Retinal pigment epithelial cell (primary cell): ENCODE measurements around the gene ANKRD65.
"Not testable (repeated sequence)": the region's sequence is repeated elsewhere in the genome, so short reads cannot be mapped to it uniquely, and the experiment has no call there.

Experiments
- DNase-seq: peaks from one replicate; pipeline ENCODE4 v3.0.0-alpha.2; 2010; ENCODE audit warnings: low read depth
- H3K4me3 ChIP-seq: 2 replicates; pipeline ENCODE4 v1.5.1; 2011; ENCODE audit warnings: mild to moderate bottlenecking, low read length, control low read depth, moderate library complexity
- TF ChIP-seq, protein P1 (sequence below): conservative IDR thresholded peaks from 2 replicates; pipeline ENCODE4 v1.5.1; 2011; ENCODE audit warnings: low read depth, low read length, control low read depth, inconsistent platforms

Gene ANKRD65

DNA sequence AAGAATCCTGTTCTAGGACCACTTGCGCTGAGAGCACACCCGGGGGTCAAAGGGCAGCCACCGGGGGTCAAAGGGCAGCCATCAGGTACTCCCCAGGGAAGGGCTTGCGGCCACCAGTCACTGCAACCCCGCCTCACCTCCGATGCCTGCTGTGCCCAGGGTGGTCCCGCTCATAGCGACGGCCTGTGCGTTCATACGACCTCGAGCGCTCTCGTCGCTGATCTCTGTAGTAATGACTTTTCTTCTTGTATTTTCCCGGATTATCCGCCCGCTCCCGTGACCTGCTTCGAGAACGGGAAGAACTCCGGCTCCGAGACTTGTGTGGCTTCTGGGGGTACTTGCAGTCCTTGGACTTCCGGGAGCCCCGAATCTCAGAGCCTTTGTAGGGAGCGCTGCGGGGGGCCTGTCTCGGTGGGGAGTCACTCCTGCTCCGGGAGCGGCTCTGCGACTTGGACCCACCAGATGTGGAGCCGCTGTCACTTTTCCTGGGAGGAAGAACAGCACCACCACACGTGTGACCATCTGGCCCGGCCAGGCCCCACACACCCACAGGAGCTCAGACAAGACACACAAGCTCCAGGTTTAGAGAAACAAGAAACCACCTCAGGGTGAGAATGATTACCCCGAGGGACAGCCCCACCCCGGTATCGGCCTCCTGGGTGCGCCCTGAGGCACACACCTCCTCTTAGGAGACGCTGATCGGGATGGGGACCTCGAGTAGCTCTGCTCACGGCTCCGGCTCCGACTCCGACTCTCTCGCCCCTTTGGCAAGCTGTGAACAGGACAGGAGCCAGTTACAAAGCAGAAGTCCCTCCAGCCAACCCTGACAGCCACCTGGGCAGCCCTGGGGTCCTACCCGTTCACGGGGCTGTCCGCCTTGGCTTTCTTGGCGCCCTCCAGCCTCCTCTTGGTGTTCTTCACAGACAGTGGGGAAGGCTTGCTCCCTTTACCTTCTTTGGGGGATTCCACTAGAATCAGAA is 33.7 kb downstream of the ANKRD65 start:
- no peak for DNase-seq
- TF ChIP-seq, protein P1, sequence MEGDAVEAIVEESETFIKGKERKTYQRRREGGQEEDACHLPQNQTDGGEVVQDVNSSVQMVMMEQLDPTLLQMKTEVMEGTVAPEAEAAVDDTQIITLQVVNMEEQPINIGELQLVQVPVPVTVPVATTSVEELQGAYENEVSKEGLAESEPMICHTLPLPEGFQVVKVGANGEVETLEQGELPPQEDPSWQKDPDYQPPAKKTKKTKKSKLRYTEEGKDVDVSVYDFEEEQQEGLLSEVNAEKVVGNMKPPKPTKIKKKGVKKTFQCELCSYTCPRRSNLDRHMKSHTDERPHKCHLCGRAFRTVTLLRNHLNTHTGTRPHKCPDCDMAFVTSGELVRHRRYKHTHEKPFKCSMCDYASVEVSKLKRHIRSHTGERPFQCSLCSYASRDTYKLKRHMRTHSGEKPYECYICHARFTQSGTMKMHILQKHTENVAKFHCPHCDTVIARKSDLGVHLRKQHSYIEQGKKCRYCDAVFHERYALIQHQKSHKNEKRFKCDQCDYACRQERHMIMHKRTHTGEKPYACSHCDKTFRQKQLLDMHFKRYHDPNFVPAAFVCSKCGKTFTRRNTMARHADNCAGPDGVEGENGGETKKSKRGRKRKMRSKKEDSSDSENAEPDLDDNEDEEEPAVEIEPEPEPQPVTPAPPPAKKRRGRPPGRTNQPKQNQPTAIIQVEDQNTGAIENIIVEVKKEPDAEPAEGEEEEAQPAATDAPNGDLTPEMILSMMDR = no peak
- H3K4me3 ChIP-seq = no peak overlapping the region

DNA sequence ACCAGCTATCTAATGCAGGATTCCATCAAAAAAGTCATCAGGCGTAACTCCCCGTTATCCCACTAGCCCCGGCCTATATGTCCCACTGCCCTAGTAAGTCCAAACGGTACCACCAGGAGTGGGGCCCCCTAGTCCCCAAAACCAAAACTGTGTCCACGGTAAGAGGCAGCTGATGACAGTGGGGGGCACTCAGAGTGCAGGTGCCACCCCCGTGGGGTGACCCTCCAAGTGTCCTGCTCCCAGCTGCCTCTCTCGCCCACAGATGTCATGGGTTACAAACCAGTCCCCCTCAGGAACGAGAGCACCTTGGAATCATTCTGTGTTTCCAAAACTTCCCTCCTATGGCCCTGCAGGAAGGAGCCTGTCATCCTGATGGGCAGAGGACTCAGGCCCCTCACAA is 35.1 kb downstream of the ANKRD65 start:
- TF ChIP-seq, protein P1 = no peak
- no peak for DNase-seq
- H3K4me3 ChIP-seq = no peak overlapping the region

DNA sequence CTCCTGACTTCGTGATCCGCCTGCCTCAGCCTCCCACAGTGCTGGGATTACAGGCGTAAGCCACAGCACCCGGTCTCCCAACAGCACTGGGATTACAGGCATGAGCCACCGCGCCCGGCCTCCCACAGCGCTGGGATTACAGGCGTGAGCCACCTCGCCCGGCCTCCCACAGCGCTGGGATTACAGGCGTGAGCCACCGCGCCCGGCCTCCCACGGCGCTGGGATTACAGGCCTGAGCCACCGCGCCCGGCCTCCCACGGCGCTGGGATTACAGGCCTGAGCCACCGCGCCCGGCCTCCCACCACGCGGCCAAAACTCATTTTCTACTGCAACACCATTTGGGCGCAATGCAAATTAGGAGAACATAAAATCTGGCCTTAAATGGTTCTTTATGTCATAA is 35.7 kb downstream of the ANKRD65 start:
- DNase-seq, H3K4me3 ChIP-seq: not testable (repeated sequence)

DNA sequence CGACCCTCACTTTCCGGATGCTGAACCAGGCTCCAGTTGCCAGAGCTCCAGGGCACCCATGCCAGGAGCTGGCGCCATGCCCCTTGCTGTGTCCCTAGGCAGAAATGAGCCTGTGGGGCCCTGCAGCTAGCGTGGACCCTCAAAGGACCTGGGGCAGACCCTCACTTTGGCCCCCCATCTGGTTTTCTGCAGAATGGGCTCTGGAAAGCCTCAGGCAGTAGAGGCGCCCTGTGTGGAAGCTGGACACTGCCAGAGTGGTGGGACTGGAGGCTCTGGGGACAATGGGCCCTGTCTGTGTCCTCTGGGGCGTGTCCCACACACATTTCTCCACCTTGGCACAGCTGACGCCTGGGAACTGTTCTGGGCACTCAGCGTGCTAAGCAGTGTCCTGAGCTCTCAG is 39.8 kb downstream of the ANKRD65 start:
- TF ChIP-seq, protein P1 = no peak
- no peak overlapping the region for H3K4me3 ChIP-seq
- no peak for DNase-seq

DNA sequence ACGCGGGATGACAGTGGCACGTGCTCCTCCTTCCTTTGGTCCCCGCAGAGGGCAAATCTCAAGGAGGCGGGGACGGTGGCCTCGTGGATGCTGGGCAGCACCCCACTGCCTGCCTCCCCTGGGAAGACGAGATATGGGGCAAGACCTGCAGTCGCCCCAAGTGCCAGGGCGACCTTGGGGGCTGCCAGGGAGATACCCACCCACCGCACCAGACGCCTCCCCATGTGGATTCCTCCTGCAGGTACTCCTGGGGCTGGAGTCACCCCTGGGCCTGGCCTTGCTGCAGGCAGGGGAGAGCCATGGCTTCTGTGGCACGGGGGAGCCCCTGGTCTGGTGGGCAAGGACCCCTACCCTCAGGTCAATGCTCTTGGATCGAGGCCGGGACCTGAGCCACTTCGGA is 40.2 kb downstream of the ANKRD65 start:
- DNase-seq = no peak
- TF ChIP-seq, protein P1 = no peak
- no peak overlapping the region for H3K4me3 ChIP-seq

DNA sequence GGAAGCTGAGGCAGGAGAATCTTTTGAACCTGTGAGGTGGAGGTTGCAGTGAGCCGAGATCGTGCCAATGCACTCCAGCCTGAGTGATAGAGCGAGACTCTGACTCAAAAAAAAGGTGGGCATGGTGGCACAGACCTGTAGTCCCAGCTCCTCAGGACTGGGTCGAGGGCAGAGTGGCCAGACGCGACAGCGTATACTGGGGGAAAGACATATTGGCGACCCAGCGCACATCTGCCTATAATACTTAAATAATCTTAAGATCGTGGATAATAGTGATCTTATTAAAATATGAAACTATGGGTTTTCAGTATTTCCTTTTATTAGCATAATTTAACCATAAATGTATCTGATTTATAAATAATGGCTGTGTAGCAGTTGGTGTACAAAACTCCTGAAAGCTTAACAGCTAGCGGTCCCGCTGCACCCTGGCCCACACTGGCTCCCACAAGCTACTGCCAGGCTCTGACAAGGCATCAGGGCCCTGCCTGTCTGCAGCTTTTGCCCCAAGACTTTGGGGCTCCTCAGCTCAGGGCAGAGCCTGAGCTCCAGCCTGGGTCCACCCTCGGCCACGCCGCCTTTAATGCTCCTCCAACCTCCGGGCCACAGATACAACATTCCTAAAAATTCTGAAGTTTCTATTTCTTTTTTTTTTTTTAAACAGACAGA is 43.4 kb downstream of the ANKRD65 start:
- DNase-seq = no peak
- H3K4me3 ChIP-seq = no peak overlapping the region
- TF ChIP-seq, protein P1 = no peak

DNA sequence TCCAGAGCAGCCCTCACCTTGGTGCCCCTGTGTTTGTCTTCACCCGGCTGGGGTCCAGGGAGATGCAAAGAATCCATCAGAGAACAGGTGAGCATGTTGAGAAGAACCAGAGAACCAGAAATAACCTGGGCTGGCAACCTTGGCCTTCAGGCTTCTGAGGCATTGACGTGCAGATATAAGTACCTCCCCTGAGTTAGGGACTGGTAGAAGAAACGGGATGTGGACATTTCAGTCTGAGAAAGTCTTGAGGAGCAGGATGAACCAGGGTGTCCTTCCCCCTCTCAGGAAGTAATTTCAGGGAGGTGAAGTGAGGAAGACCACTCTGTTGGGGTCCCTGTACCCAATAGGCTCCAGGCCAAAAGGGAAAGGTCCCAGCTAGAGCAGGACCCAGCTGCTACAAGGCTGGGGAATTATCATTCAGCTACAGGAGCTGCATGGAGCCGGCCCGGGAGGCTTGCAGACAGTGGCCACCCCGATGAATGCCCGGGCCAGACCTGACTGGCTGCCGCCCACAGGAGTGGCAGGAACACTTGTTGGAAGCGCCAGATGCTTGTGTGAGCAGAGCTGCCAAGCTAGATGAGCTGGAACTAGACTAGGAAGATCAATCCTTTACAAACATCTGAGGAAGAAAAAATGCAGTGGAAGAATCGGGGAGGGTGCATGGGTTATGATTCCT is 44.4 kb downstream of the ANKRD65 start:
- no peak for DNase-seq
- H3K4me3 ChIP-seq = no peak overlapping the region
- TF ChIP-seq, protein P1 = no peak
